GM12873 (cell line): ENCODE data around the gene CHCHD6.

Experiments
- CTCF ChIP-seq: IDR thresholded peaks from 2 replicates; pipeline ENCODE4 v1.5.1; 2012; ENCODE audit warnings: low read depth, mild to moderate bottlenecking, moderate library complexity, low read length, control low read depth; ENCODE audit not compliant: insufficient read depth; ENCODE audit errors: missing control alignments

Gene CHCHD6

GRCh38 chr3:126872701-126873342 lies 168.8 kb downstream of the CHCHD6 start:
- TF ChIP-seq CTCF, result no peak

GRCh38 chr3:126873416-126873815 lies 169.4 kb downstream of the CHCHD6 start:
- no peak for TF ChIP-seq CTCF

- no peak for TF ChIP-seq CTCF
Observed at GRCh38 chr3:126878664-126879063, 174.6 kb downstream of the CHCHD6 start.

DNA sequence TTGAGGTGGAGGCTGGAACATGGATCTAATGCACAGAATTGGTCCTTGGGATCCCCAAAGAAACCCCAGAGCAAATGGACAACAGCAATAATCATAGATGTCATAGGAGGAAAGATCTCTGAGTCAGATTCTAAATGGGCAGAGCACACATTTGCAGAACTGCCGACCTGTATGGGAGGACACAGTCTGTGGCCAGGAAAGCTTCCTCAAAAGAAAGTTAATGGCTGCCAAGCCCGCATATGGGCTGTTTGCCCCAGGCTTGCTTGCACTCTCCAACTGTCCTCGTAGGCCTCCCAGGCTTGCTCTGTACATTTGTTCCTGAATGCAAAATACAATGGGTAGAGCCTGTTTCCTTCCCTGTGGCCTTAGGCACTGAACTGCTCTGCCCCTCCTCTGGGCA lies 176.9 kb downstream of the CHCHD6 start:
- no peak for TF ChIP-seq CTCF

- no peak for TF ChIP-seq CTCF
Observed at GRCh38 chr3:126881861-126882260, 177.8 kb downstream of the CHCHD6 start.

GRCh38 chr3:126883241-126883640 lies 179.2 kb downstream of the CHCHD6 start:
- no peak for TF ChIP-seq CTCF

- TF ChIP-seq CTCF, result no peak
Observed at GRCh38 chr3:126885425-126885824, 181.4 kb downstream of the CHCHD6 start.
